CD14-positive monocyte (primary cell): ENCODE results near the gene SLC39A9. TPM values are rescaled to one million over a fixed set of nuclear protein-coding genes. Genes with fewer than 3 reads are reported as not detected.

Experiments used
- DNase-seq, 3 donors: peaks; one replicate each; pipeline ENCODE4 v3.0.0-alpha.2; 2011 to 2022
- H2AFZ ChIP-seq: 2 replicates; pipeline ENCODE4 v1.6.0; 2012; ENCODE audit warnings: mild to moderate bottlenecking, low read depth, low read length, inconsistent platforms; ENCODE audit not compliant: insufficient read depth, poor library complexity, severe bottlenecking
- H3K27ac ChIP-seq, 2 donors: 1 replicate in 1 of 2; 2 replicates in 1 of 2; pipeline ENCODE4 v1.5.1; 2012 to 2013; ENCODE audit warnings: low read length in 2 of 2, control low read depth in 1 of 2, inconsistent platforms in 1 of 2, low read depth in 1 of 2, mild to moderate bottlenecking in 1 of 2
- H3K27me3 ChIP-seq, 2 donors: one replicate each; pipeline versions ENCODE4 v1.6.0 to v1.6.1; 2011 to 2013; ENCODE audit warnings: low read length in 2 of 2; ENCODE audit not compliant: control insufficient read depth in 2 of 2, insufficient read depth in 2 of 2
- H3K36me3 ChIP-seq, 2 donors: replicated peaks in 1 of 2; 1 replicate in 1 of 2; 2 replicates in 1 of 2; pipeline versions ENCODE4 v1.5.1 to v1.6.1; 2012 to 2013; ENCODE audit warnings: low read length in 2 of 2, control low read depth in 1 of 2, inconsistent platforms in 1 of 2, mild to moderate bottlenecking in 1 of 2; ENCODE audit not compliant: insufficient read depth in 2 of 2, control insufficient read depth in 1 of 2
- H3K4me1 ChIP-seq, 2 donors: 1 replicate in 1 of 2; 2 replicates in 1 of 2; pipeline versions ENCODE4 v1.5.1 to v1.6.1; 2012 to 2013; ENCODE audit warnings: low read length in 2 of 2, control low read depth in 1 of 2, inconsistent platforms in 1 of 2, mild to moderate bottlenecking in 1 of 2, moderate library complexity in 1 of 2; ENCODE audit not compliant: insufficient read depth in 2 of 2, control insufficient read depth in 1 of 2
- H3K4me2 ChIP-seq: replicated peaks from 2 replicates; pipeline ENCODE3; 2012; ENCODE audit warnings: low read length, moderate library complexity, mild to moderate bottlenecking; ENCODE audit not compliant: poor library complexity, severe bottlenecking; ENCODE audit errors: extremely low read depth
- H3K4me3 ChIP-seq, 3 experiments: fragments of 200-600 bp in 1 of 3; sonication (generic) in 1 of 3; replicated peaks in 1 of 3; 1 replicate in 2 of 3; 2 replicates in 1 of 3; pipeline ENCODE4 v1.5.1; 2011 to 2013; ENCODE audit warnings: low read length in 3 of 3, mild to moderate bottlenecking in 3 of 3, control low read depth in 2 of 3, low read depth in 2 of 3, inconsistent platforms in 1 of 3, moderate library complexity in 1 of 3
- H3K79me2 ChIP-seq: 2 replicates; pipeline ENCODE4 v1.6.0; 2012; ENCODE audit warnings: mild to moderate bottlenecking, control low read depth, inconsistent platforms, low read length, moderate library complexity; ENCODE audit not compliant: insufficient read depth
- H3K9ac ChIP-seq: 2 replicates; pipeline ENCODE4 v1.6.0; 2017; ENCODE audit warnings: low read length, mild to moderate bottlenecking; ENCODE audit not compliant: insufficient read depth, poor library complexity, severe bottlenecking
- H3K9me3 ChIP-seq, 2 donors: replicated peaks in 1 of 2; 1 replicate in 1 of 2; 2 replicates in 1 of 2; pipeline versions ENCODE4 v1.5.1 to v1.6.1; 2012 to 2013; ENCODE audit warnings: low read length in 2 of 2, control low read depth in 1 of 2; ENCODE audit not compliant: control insufficient read depth in 1 of 2, insufficient read depth in 1 of 2
- H4K20me1 ChIP-seq: 2 replicates; pipeline ENCODE4 v1.6.0; 2012; ENCODE audit warnings: mild to moderate bottlenecking, low read length, control low read depth, moderate library complexity; ENCODE audit not compliant: insufficient read depth
- H3K27ac Mint-ChIP-seq, 7 donors: one replicate each; pipeline ENCODE4 v1.8.0; 2020; ENCODE audit warnings: mild to moderate bottlenecking in 7 of 7, mixed read lengths in 7 of 7, moderate library complexity in 6 of 7, inconsistent platforms in 2 of 7
- H3K27me3 Mint-ChIP-seq, 3 donors: one replicate each; pipeline ENCODE4 v1.8.0; 2021 to 2022; ENCODE audit warnings: low read depth in 3 of 3, mild to moderate bottlenecking in 3 of 3, mixed read lengths in 3 of 3, moderate library complexity in 3 of 3, inconsistent platforms in 1 of 3
- H3K36me3 Mint-ChIP-seq, 2 donors: one replicate each; pipeline ENCODE4 v1.8.0; 2020; ENCODE audit warnings: mixed read lengths in 2 of 2, inconsistent platforms in 1 of 2, mild to moderate bottlenecking in 1 of 2
- H3K4me1 Mint-ChIP-seq: one replicate; pipeline ENCODE4 v1.8.0; 2020; ENCODE audit warnings: mild to moderate bottlenecking, mixed read lengths
- H3K4me3 Mint-ChIP-seq, 2 donors: one replicate each; pipeline ENCODE4 v1.8.0; 2020; ENCODE audit warnings: mild to moderate bottlenecking in 2 of 2, mixed read lengths in 2 of 2, moderate library complexity in 1 of 2
- H3K9me3 Mint-ChIP-seq, 7 donors: one replicate each; pipeline ENCODE4 v1.8.0; 2020 to 2022; ENCODE audit warnings: mixed read lengths in 7 of 7, mild to moderate bottlenecking in 6 of 7, moderate library complexity in 6 of 7, inconsistent platforms in 2 of 7
- WGBS: methylation state at CpG from one replicate; pipeline ENCODE4 v1.1.5; 2013; ENCODE audit warnings: missing lambda C conversion rate; ENCODE audit not compliant: insufficient coverage; 5-methylcytosine and 5-hydroxymethylcytosine counted together
- intact Hi-C, 2 donors: fragments of 100-400 bp; cut with micrococcal nuclease; formaldehyde crosslinking; loops; one replicate each; pipeline versions ENCODE4 v1.15.0 to v1.15.1; 2023
- polyA plus RNA-seq, 3 donors: library from polyadenylated mRNA; depleted of rRNA in 1 of 3; unstranded in 2 of 3; stranded (reverse) in 1 of 3; fragments of 300-500 nt in 2 of 3; fragments of >200 nt in 1 of 3; fragmentation: Illumina TruSeq in 2 of 3; gene quantifications; 1 replicate in 2 of 3; 2 replicates in 1 of 3; pipeline ENCODE4 v1.2.3, GENCODE V29; 2012 to 2021
- TF ChIP-seq, protein P1 (sequence below): fragments of 200-600 bp; IDR thresholded peaks from one replicate; pipeline ENCODE4 v1.8.0; 2022; ENCODE audit warnings: antibody characterized with exemption, mild to moderate bottlenecking

Gene SLC39A9
- polyA plus RNA-seq, 3 donors = 28.6 to 44.2 (median 37.6) TPM

DNA sequence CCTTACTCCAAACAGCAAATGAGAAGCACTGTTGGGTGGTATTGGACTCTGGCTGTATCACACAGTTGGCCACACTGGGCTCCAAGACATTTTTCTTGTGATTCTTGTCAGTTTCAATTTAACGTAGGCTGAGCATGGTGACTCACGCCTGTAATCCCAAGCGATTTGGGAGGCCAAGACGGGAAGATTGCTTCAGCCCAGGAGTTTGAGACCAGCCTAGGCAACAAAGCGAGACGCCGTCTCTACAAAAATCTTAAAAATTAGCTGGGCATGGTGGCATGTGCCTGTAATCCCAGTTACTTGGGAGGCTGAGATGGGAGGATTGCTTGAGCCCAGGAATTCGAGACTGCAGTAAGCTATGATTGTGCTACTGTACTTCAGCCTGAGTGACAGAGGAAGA is 50.7 kb downstream of the SLC39A9 start:
- H3K79me2 ChIP-seq = no peaks in the 10 kb centered on the region
- TF ChIP-seq, protein P1, sequence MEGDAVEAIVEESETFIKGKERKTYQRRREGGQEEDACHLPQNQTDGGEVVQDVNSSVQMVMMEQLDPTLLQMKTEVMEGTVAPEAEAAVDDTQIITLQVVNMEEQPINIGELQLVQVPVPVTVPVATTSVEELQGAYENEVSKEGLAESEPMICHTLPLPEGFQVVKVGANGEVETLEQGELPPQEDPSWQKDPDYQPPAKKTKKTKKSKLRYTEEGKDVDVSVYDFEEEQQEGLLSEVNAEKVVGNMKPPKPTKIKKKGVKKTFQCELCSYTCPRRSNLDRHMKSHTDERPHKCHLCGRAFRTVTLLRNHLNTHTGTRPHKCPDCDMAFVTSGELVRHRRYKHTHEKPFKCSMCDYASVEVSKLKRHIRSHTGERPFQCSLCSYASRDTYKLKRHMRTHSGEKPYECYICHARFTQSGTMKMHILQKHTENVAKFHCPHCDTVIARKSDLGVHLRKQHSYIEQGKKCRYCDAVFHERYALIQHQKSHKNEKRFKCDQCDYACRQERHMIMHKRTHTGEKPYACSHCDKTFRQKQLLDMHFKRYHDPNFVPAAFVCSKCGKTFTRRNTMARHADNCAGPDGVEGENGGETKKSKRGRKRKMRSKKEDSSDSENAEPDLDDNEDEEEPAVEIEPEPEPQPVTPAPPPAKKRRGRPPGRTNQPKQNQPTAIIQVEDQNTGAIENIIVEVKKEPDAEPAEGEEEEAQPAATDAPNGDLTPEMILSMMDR = no peak
- H3K9me3 Mint-ChIP-seq = peaks cover 0 to 3% (median 0%) of the 10 kb centered on the region in 7 donors
- H3K4me1 Mint-ChIP-seq = no peaks in the 10 kb centered on the region
- H3K4me1 ChIP-seq = no peaks in the 10 kb centered on the region
- peaks cover 14 to 53% of the 10 kb centered on the region in 2 donors for H3K36me3 ChIP-seq
- no peaks in the 10 kb centered on the region for H3K27me3 ChIP-seq
- intact Hi-C loops = no loop called here
- WGBS = over 99% methylated on average over 8 of the region's 8 CpGs
- H3K27ac Mint-ChIP-seq = peak overlapping the region in 1 of 7 donors; percentile 5
- no peak overlapping the region for H3K4me3 Mint-ChIP-seq
- H3K4me3 ChIP-seq = no peak overlapping the region
- peaks cover 51 to 61% of the 10 kb centered on the region in 2 donors for H3K36me3 Mint-ChIP-seq
- no peaks in the 10 kb centered on the region for H4K20me1 ChIP-seq
- no peak overlapping the region for H3K27ac ChIP-seq
- H3K27me3 Mint-ChIP-seq = no peaks in the 10 kb centered on the region
- no peak overlapping the region for H2AFZ ChIP-seq
- no peak overlapping the region for H3K9ac ChIP-seq
- H3K9me3 ChIP-seq = no peaks in the 10 kb centered on the region
- no peak for DNase-seq
- no peak overlapping the region for H3K4me2 ChIP-seq

DNA sequence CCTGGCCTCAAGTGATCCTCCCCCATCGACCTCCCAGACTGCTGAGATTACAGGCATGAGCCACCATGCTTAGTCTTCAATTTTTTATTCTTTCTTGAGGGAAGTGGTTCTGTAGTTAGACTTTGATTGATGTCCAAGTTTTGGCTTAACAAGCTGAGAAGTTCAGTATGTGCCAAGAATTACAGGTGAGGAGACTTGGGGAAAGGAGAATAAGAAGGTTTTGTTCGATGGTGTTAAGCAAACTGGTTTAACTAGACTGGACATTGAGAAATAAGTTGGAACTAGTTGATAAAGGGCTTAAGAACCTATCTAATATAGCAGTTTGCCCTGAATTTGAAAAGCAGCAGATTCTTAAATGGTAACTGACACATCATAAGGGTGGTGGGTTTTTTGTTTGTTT is 53.4 kb downstream of the SLC39A9 start:
- Histone ChIP-seq H3K79me2 (no peaks in the 10 kb centered on the region), H3K4me2 (no peak overlapping the region), H2AFZ (no peak overlapping the region), H3K4me1 (no peaks in the 10 kb centered on the region), H3K27me3 (no peaks in the 10 kb centered on the region), H3K36me3 (peaks cover 34 to 62% of the 10 kb centered on the region in 2 donors), H3K9ac (no peak overlapping the region), H3K4me3 (no peak overlapping the region), H3K27ac (no peak overlapping the region), H3K9me3 (no peaks in the 10 kb centered on the region), H4K20me1 (no peaks in the 10 kb centered on the region)
- TF ChIP-seq, protein P1 = no peak
- 100% methylated on average over 1 of the region's 2 CpGs for WGBS
- intact Hi-C loops = no loop called here
- Mint-ChIP-seq H3K27ac (no peak overlapping the region), H3K4me1 (no peaks in the 10 kb centered on the region), H3K36me3 (peaks cover 55 to 65% of the 10 kb centered on the region in 2 donors), H3K9me3 (no peaks in the 10 kb centered on the region), H3K27me3 (no peaks in the 10 kb centered on the region), H3K4me3 (no peak overlapping the region)
- no peak for DNase-seq
